ENCODE measurements around the gene MCAT. TPM values are rescaled to one million over a fixed set of nuclear protein-coding genes. Genes with fewer than 3 reads are reported as not detected.
"Not testable (repeated sequence)": the region's sequence is repeated elsewhere in the genome, so short reads cannot be mapped to it uniquely, and the experiment has no call there.

The MCAT gene
- total RNA-seq, 1 experiment from 2014 or later: 23.9 TPM

DNA sequence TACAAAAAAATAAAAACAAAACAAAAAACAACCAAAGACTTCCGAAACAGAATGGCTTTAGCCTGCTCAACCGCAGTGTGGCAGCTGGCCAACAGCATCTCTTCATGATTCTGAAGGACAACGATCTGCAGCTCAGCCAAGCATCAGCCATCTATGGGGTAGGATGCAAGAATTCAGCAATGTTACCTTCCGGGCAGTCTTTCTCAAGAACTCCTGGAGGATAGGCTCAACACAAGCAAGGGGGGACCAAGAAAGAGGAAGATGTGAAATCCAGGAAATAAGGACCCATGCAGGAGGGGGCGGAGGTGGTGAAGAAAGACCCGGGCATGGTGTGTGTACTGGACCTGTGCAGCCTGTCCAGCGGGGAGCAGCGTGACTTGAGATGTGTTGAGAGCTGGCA lies 4.6 kb upstream of the MCAT start:
- Mint-ChIP-seq H3K36me3 (ENCODE audit: insufficient read depth, unreplicated experiment) (peaks cover 39% of the 10 kb centered on the region), H3K27me3 (ENCODE audit: unreplicated experiment) (no peaks in the 10 kb centered on the region), H3K4me1 (ENCODE audit: low read depth, unreplicated experiment) (peaks cover 3% of the 10 kb centered on the region), H3K4me3 (ENCODE audit: low read depth, unreplicated experiment) (no peak overlapping the region), H3K9me3 (ENCODE audit: low read depth, unreplicated experiment) (no peaks in the 10 kb centered on the region), H3K27ac (ENCODE audit: unreplicated experiment) (no peak overlapping the region)
- TF ChIP-seq, protein P1, sequence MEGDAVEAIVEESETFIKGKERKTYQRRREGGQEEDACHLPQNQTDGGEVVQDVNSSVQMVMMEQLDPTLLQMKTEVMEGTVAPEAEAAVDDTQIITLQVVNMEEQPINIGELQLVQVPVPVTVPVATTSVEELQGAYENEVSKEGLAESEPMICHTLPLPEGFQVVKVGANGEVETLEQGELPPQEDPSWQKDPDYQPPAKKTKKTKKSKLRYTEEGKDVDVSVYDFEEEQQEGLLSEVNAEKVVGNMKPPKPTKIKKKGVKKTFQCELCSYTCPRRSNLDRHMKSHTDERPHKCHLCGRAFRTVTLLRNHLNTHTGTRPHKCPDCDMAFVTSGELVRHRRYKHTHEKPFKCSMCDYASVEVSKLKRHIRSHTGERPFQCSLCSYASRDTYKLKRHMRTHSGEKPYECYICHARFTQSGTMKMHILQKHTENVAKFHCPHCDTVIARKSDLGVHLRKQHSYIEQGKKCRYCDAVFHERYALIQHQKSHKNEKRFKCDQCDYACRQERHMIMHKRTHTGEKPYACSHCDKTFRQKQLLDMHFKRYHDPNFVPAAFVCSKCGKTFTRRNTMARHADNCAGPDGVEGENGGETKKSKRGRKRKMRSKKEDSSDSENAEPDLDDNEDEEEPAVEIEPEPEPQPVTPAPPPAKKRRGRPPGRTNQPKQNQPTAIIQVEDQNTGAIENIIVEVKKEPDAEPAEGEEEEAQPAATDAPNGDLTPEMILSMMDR (IDR thresholded peaks at IDR 0.05; ENCODE audit: unreplicated experiment): no peak
- CTCF ChIA-PET: interaction anchor here (0.7 kb wide), 1 partner anchor 26 kb away, joined by 4 read pairs; no protein-coding TSS in a partner anchor
- no TSS peak for BruUV-seq (replicated peaks)
- DNase-seq: no peak
- intact Hi-C loops (cut with micrococcal nuclease; ENCODE audit: unreplicated experiment): no loop called here

- H3K27me3 Mint-ChIP-seq (ENCODE audit: unreplicated experiment); H3K4me3 Mint-ChIP-seq (ENCODE audit: low read depth, unreplicated experiment); BruUV-seq (replicated peaks); intact Hi-C loops (cut with micrococcal nuclease; ENCODE audit: unreplicated experiment); H3K4me1 Mint-ChIP-seq (ENCODE audit: low read depth, unreplicated experiment); DNase-seq; H3K9me3 Mint-ChIP-seq (ENCODE audit: low read depth, unreplicated experiment); H3K27ac Mint-ChIP-seq (ENCODE audit: unreplicated experiment): not testable (repeated sequence)
- CTCF ChIA-PET: interaction anchor here (0.7 kb wide), 4 partner anchors 33 to 492 kb away, joined by 3 to 8 read pairs (median 6); no protein-coding TSS in a partner anchor
- H3K36me3 Mint-ChIP-seq (ENCODE audit: insufficient read depth, unreplicated experiment): peaks cover 35% of the 10 kb centered on the region
These were observed 3.1 kb upstream of the MCAT start for GRCh38 chr22:43146332-43146731.

DNA sequence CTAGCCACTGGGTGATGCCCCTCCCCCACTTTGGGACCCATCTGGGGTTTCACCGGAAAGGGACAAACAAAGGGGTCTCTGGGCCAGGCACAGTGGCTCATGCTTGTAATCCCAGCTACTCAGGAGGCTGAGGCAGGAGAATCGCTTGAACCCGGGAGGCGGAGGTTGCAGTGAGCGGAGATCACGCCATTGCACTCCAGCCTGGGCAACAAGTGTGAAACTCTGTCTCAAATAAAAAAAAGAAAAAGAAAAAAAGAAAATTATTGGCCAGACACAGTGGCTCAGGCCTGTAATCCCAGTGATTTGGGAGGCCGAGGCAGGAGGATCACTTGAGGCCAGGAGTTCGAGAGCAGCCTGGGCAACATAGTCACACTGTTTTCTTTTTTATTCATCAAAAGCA lies 2.2 kb upstream of the MCAT start:
- BruUV-seq (replicated peaks); DNase-seq; H3K27me3 Mint-ChIP-seq (ENCODE audit: unreplicated experiment); H3K27ac Mint-ChIP-seq (ENCODE audit: unreplicated experiment); H3K4me3 Mint-ChIP-seq (ENCODE audit: low read depth, unreplicated experiment); H3K9me3 Mint-ChIP-seq (ENCODE audit: low read depth, unreplicated experiment); H3K4me1 Mint-ChIP-seq (ENCODE audit: low read depth, unreplicated experiment); intact Hi-C loops (cut with micrococcal nuclease; ENCODE audit: unreplicated experiment): not testable (repeated sequence)
- H3K36me3 Mint-ChIP-seq (ENCODE audit: insufficient read depth, unreplicated experiment): peaks cover 30% of the 10 kb centered on the region
- CTCF ChIA-PET: interaction anchor here (0.7 kb wide), 1 partner anchor 40 kb away, joined by 3 read pairs; no protein-coding TSS in a partner anchor

DNA sequence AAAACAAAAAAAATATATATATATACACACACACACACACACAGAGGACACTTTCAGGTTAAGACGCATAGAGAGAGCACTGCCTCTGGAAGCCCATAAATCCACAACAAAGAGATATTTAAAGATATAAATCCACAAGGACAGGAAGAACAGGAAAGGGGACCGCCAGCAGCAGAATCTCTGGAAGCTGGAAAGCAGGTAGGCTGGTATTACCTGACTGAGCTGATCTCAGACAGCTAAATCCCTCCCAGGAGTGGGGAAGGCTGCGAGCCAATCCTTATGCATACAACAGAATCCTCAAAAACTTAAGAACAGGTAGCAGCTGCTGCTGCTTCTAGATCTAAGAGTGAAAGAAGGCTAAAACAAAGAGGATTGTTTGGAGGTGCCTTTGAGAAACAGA lies 1.8 kb upstream of the MCAT start:
- no TSS peak for BruUV-seq (replicated peaks)

GRCh38 chr22:43136801-43137200 lies 6.4 kb downstream of the MCAT start:
- intact Hi-C loops (cut with micrococcal nuclease; ENCODE audit: unreplicated experiment): no loop called here
- H3K27me3 Mint-ChIP-seq (ENCODE audit: unreplicated experiment): no peaks in the 10 kb centered on the region
- H3K9me3 Mint-ChIP-seq (ENCODE audit: low read depth, unreplicated experiment): no peaks in the 10 kb centered on the region
- TF ChIP-seq, protein P1 (IDR thresholded peaks at IDR 0.05; ENCODE audit: unreplicated experiment): no peak
- DNase-seq: no peak
- BruUV-seq (replicated peaks): no TSS peak
- CTCF ChIA-PET: no interaction called here
- peaks cover 68% of the 10 kb centered on the region for H3K36me3 Mint-ChIP-seq (ENCODE audit: insufficient read depth, unreplicated experiment)
- H3K27ac Mint-ChIP-seq (ENCODE audit: unreplicated experiment): no peak overlapping the region
- H3K4me1 Mint-ChIP-seq (ENCODE audit: low read depth, unreplicated experiment): no peaks in the 10 kb centered on the region
- no peak overlapping the region for H3K4me3 Mint-ChIP-seq (ENCODE audit: low read depth, unreplicated experiment)

More for the DNA sequence above, 1.8 kb upstream of the MCAT start:
- intact Hi-C loops (cut with micrococcal nuclease; ENCODE audit: unreplicated experiment): no loop called here
- TF ChIP-seq, protein P1 (IDR thresholded peaks at IDR 0.05; ENCODE audit: unreplicated experiment): no peak
- H3K4me3 Mint-ChIP-seq (ENCODE audit: low read depth, unreplicated experiment): no peak overlapping the region
- no peak overlapping the region for H3K27ac Mint-ChIP-seq (ENCODE audit: unreplicated experiment)
- no peaks in the 10 kb centered on the region for H3K9me3 Mint-ChIP-seq (ENCODE audit: low read depth, unreplicated experiment)
- peaks cover 31% of the 10 kb centered on the region for H3K36me3 Mint-ChIP-seq (ENCODE audit: insufficient read depth, unreplicated experiment)
- H3K4me1 Mint-ChIP-seq (ENCODE audit: low read depth, unreplicated experiment): no peaks in the 10 kb centered on the region
- DNase-seq: no peak
- CTCF ChIA-PET: no interaction called here
- H3K27me3 Mint-ChIP-seq (ENCODE audit: unreplicated experiment): no peaks in the 10 kb centered on the region
